Loucy (cell line): ENCODE data around the gene TOM1L2.

Source experiments
- H2AFZ ChIP-seq: fragments of 200-600 bp; sonication (generic); 2 replicates; pipeline ENCODE4 v1.6.0; 2016; ENCODE audit warnings: antibody characterized with exemption, mild to moderate bottlenecking, low read length, moderate library complexity
- H3F3A ChIP-seq: fragments of 200-600 bp; 2 replicates; pipeline ENCODE4 v1.6.0; 2016; ENCODE audit warnings: antibody characterized with exemption, low read depth, mild to moderate bottlenecking
- H3K27me3 ChIP-seq: fragments of 200-600 bp; sonication (generic); 2 replicates; pipeline ENCODE4 v1.6.1; 2014; ENCODE audit warnings: low read length, mild to moderate bottlenecking; ENCODE audit not compliant: insufficient read depth, poor library complexity, severe bottlenecking
- H3K36me3 ChIP-seq: fragments of 200-600 bp; sonication (generic); 2 replicates; pipeline ENCODE4 v1.6.1; 2016; ENCODE audit warnings: low read length; ENCODE audit not compliant: insufficient read depth
- H3K4me1 ChIP-seq: fragments of 200-600 bp; sonication (generic); 2 replicates; pipeline ENCODE4 v1.5.1; 2014; ENCODE audit warnings: low read length, mild to moderate bottlenecking; ENCODE audit not compliant: insufficient read depth, poor library complexity, severe bottlenecking
- H3K4me2 ChIP-seq: fragments of 200-600 bp; sonication (generic); 2 replicates; pipeline ENCODE4 v1.6.0; 2014; ENCODE audit warnings: antibody characterized with exemption, low read length, low read depth, mild to moderate bottlenecking; ENCODE audit not compliant: poor library complexity, severe bottlenecking
- H3K4me3 ChIP-seq: fragments of 200-600 bp; sonication (generic); 2 replicates; pipeline ENCODE4 v1.5.1; 2014; ENCODE audit warnings: low read length, mild to moderate bottlenecking, mixed read lengths; ENCODE audit not compliant: poor library complexity, severe bottlenecking
- H3K79me2 ChIP-seq: fragments of 200-600 bp; sonication (generic); 2 replicates; pipeline ENCODE4 v1.6.1; 2014; ENCODE audit warnings: low read length; ENCODE audit not compliant: insufficient read depth
- H3K9ac ChIP-seq: fragments of 200-600 bp; sonication (generic); 2 replicates; pipeline ENCODE4 v1.6.0; 2014; ENCODE audit warnings: mild to moderate bottlenecking, low read depth, low read length, moderate library complexity; ENCODE audit not compliant: poor library complexity, severe bottlenecking
- H3K9me2 ChIP-seq: fragments of 200-600 bp; sonication (generic); replicated peaks from 2 replicates; pipeline ENCODE4 v1.6.1; 2016; ENCODE audit warnings: low read depth, low read length, mixed read lengths
- H3K9me3 ChIP-seq: fragments of 200-600 bp; sonication (generic); 2 replicates; pipeline ENCODE4 v1.6.1; 2014; ENCODE audit warnings: mild to moderate bottlenecking, antibody characterized with exemption, low read length, low read depth; ENCODE audit not compliant: insufficient read depth
- H4K20me1 ChIP-seq: fragments of 200-600 bp; sonication (generic); 2 replicates; pipeline ENCODE4 v1.6.0; 2014; ENCODE audit warnings: antibody characterized with exemption, low read length, mild to moderate bottlenecking; ENCODE audit not compliant: insufficient read depth, poor library complexity, severe bottlenecking
- CTCF ChIP-seq: fragments of 200-600 bp; sonication (generic); conservative IDR thresholded peaks from 2 replicates; pipeline ENCODE4 v1.5.1; 2014; ENCODE audit warnings: mild to moderate bottlenecking, antibody characterized with exemption, low read length
- EZH2phosphoT487 ChIP-seq: fragments of 200-600 bp; IDR thresholded peaks from 2 replicates; pipeline ENCODE4 v1.6.1; 2018; ENCODE audit warnings: antibody characterized with exemption, mild to moderate bottlenecking, moderate library complexity, borderline replicate concordance

Gene TOM1L2

GRCh38 chr17:18016426-18016825 is 44.2 kb upstream of the TOM1L2 start:
- Histone ChIP-seq H3K27me3 (no peaks in the 10 kb centered on the region), H3F3A (no peaks in the 10 kb centered on the region), H3K79me2 (no peaks in the 10 kb centered on the region), H3K4me2 (no peak overlapping the region), H3K4me3 (no peak overlapping the region), H4K20me1 (no peaks in the 10 kb centered on the region), H2AFZ (no peak overlapping the region), H3K36me3 (peaks cover 6% of the 10 kb centered on the region; the same call in 1 of the 2 replicates), H3K9me3 (no peaks in the 10 kb centered on the region), H3K9ac (no peak overlapping the region), H3K4me1 (no peaks in the 10 kb centered on the region), H3K9me2 (no peaks in the 10 kb centered on the region)
- TF ChIP-seq CTCF: no peak
- TF ChIP-seq EZH2phosphoT487: no peak

DNA sequence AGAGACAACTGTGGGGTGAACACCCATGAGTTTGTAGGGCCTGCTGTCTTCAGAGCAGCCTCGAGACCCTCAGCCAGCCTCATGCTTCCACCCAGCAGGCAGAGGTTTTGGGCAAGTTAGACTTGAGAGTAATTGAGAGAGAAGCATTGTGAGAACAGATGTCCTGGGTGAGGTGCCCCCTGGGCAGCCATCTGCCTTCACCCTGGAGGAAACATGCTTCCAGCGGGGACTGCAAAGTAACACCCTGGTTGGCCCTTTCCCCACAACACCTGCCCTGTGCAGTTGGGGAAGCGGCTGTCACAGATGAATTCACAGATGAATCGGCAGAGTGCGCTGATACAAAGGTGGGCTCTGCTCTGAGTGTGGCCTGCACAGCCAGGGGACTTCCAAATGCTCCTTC is 43.4 kb upstream of the TOM1L2 start:
- TF ChIP-seq CTCF (no peak), EZH2phosphoT487 (no peak)
- no peaks in the 10 kb centered on the region for H4K20me1 ChIP-seq
- H3F3A ChIP-seq: no peaks in the 10 kb centered on the region
- no peaks in the 10 kb centered on the region for H3K4me1 ChIP-seq
- no peak overlapping the region for H2AFZ ChIP-seq
- H3K9me3 ChIP-seq: no peaks in the 10 kb centered on the region
- H3K9me2 ChIP-seq: no peaks in the 10 kb centered on the region
- no peaks in the 10 kb centered on the region for H3K79me2 ChIP-seq
- H3K4me3 ChIP-seq: no peak overlapping the region
- peaks cover 4% of the 10 kb centered on the region; the same call in 1 of the 2 replicates for H3K36me3 ChIP-seq
- H3K9ac ChIP-seq: no peak overlapping the region
- H3K4me2 ChIP-seq: no peak overlapping the region
- no peaks in the 10 kb centered on the region for H3K27me3 ChIP-seq

DNA sequence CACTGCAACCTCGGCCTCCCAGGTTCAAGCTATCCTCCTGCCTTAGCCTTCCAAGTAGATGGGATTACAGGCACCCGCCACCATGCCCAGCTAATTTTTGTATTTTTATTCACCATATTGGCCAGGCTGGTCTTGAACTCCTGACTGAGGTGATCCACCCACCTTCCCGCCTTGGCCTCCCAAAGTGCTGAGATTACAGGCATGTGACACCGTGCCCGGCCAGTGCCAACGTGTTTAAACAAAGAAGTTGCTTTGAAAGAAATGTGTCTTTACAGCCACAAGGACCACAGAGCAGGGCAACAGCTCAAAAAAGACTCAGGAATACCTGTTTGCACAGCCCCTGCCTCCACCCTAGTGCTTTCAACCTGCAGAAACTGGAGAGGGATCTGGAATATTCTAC is 41.8 kb upstream of the TOM1L2 start:
- Histone ChIP-seq H3K36me3 (peaks cover 4% of the 10 kb centered on the region; the same call in 1 of the 2 replicates), H3K9me3 (no peaks in the 10 kb centered on the region), H3K9me2 (no peaks in the 10 kb centered on the region), H3K27me3 (no peaks in the 10 kb centered on the region), H3F3A (no peaks in the 10 kb centered on the region), H3K9ac (no peak overlapping the region), H2AFZ (no peak overlapping the region), H3K4me3 (no peak overlapping the region), H3K4me1 (no peaks in the 10 kb centered on the region), H4K20me1 (no peaks in the 10 kb centered on the region), H3K79me2 (no peaks in the 10 kb centered on the region), H3K4me2 (no peak overlapping the region)
- TF ChIP-seq EZH2phosphoT487: no peak
- no peak for TF ChIP-seq CTCF
